Skeletal muscle satellite cell (primary cell): ENCODE measurements around the gene STARD13.

Experiments
- H3K27me3 ChIP-seq: 2 replicates; pipeline ENCODE4 v1.7.0; 2013; ENCODE audit warnings: low read length; ENCODE audit not compliant: control insufficient read depth, insufficient read depth
- H3K36me3 ChIP-seq: 2 replicates; pipeline ENCODE4 v1.7.0; 2013; ENCODE audit warnings: mild to moderate bottlenecking, control low read depth, low read length; ENCODE audit not compliant: insufficient read depth
- H3K4me1 ChIP-seq: 2 replicates; pipeline ENCODE4 v1.7.0; 2013; ENCODE audit warnings: low read length; ENCODE audit not compliant: control insufficient read depth, insufficient read depth
- H3K4me2 ChIP-seq: 2 replicates; pipeline ENCODE4 v1.7.0; 2013; ENCODE audit warnings: mild to moderate bottlenecking, low read length
- H3K4me3 ChIP-seq: 2 replicates; pipeline ENCODE4 v1.7.0; 2013; ENCODE audit warnings: low read length
- H3K9ac ChIP-seq: 2 replicates; pipeline ENCODE4 v1.7.0; 2013; ENCODE audit warnings: mild to moderate bottlenecking, low read depth, low read length, moderate library complexity
- H3K9me3 ChIP-seq: replicated peaks from 2 replicates; pipeline ENCODE4 v1.7.0; 2013; ENCODE audit warnings: mild to moderate bottlenecking, control low read depth, low read length

The STARD13 gene

DNA sequence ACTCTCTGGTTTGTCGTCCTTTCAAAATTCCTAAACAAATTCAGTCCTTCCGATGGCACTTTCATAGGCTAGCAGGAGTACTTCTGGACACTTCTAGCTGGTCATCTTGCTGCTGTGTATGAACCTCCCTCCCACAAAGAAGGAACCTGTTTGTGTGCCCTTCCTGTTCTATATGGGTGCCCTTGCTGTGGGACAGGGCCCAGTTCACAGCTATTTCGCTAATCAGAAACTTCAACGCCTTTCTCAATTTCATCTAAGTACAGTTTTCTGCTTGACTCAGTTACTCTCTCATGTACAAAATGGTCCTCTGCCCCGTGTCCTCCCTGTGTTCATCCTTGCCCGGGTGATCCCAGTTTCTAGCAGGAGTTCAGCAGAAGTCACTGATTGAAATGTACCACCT, 96.1 kb downstream of the STARD13 start:
- Histone ChIP-seq H3K4me1 (peaks cover 89% of the 10 kb centered on the region), H3K4me3 (no peak overlapping the region), H3K9ac (no peak overlapping the region), H3K4me2 (no peak overlapping the region), H3K27me3 (no peaks in the 10 kb centered on the region), H3K36me3 (peaks cover 38% of the 10 kb centered on the region), H3K9me3 (no peaks in the 10 kb centered on the region)

DNA sequence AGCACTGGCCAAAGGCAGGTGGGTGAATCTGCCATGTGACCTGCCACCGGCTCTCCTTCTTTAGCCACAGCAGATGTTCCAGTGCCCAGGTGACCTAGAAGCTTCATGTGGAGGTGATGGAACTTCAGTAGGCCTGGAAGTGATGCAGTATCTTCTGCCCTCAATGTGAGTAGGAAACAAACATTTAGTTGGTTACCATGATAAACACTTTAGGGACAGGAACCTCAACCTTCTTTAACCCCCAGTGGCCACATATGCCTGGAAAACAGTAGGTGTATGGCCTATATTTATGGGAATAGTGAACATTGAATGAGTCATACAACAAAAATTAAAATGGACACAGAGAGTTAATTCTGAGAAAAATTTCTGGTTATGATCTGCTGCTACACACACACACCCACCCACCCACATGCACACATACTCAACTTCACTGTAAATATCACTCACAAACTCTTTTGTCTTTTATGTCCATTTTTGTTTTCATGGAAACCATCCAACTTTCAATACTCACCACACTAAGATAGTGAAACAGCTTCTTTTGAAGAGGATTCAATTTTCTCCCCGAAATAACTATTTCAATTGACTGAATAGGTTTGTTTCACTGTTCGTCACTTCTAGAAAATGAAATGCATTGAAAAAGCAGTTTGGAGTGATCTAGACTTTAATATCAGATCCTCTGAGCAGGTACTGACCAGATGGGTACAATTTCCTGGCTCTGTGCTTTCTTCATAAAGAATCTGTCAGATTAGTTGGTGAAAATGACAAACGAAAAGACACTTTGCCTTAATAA, 97.3 kb downstream of the STARD13 start:
- H3K9me3 ChIP-seq: no peaks in the 10 kb centered on the region
- no peak overlapping the region for H3K4me3 ChIP-seq
- peak overlapping the region; percentile 61 for H3K4me2 ChIP-seq
- peaks cover 89% of the 10 kb centered on the region for H3K4me1 ChIP-seq
- no peaks in the 10 kb centered on the region for H3K27me3 ChIP-seq
- H3K36me3 ChIP-seq: peaks cover 43% of the 10 kb centered on the region
- H3K9ac ChIP-seq: peak overlapping the region; percentile 76

DNA sequence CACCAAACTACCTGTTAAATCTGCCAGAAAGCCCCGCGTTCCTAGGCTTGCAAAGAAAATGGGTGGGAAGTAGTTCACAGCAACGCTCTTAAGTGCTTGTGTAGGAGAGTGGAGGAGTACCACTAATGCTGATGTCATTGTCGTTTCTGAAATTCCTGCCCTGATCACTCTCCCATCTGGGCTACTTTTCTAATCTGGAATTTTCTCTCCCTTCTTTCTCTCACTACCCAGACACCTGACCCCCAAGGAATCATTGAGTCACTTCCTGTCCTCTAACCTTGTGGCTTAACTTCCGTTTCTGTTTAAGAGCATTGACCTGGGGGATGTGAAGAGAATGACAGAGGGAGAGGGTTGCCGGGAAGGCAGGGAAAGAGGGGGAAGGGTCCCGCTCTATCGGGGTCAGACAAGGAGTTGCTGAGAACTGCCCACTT, 98.7 kb downstream of the STARD13 start:
- H3K36me3 ChIP-seq: peaks cover 43% of the 10 kb centered on the region
- no peaks in the 10 kb centered on the region for H3K9me3 ChIP-seq
- H3K4me2 ChIP-seq: peak overlapping the region; percentile 13
- H3K4me1 ChIP-seq: peaks cover 87% of the 10 kb centered on the region
- H3K27me3 ChIP-seq: no peaks in the 10 kb centered on the region
- H3K4me3 ChIP-seq: no peak overlapping the region
- H3K9ac ChIP-seq: peak overlapping the region; percentile 62

DNA sequence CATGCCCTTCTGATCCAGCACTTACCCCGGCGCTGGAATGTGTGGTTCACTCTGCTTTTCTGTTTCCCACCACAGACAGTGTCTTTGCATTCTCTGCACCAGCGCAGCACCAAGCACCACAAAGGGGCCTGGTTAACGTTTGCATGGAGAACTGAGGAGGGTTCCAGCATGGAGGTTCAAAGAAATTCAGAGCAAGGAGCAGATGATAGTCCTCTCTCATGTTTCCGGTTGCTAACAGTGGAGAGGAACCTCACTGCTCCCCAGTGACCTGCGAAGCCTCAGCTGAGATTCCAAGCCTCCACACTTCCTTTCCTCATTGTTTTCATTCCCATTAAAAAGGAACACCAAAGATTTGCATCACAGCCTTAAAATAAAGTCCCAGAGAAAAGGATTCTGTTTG, 99.7 kb downstream of the STARD13 start:
- Histone ChIP-seq H3K4me1 (peaks cover 81% of the 10 kb centered on the region), H3K36me3 (peaks cover 51% of the 10 kb centered on the region), H3K9me3 (no peaks in the 10 kb centered on the region), H3K4me2 (peak overlapping the region; percentile 18), H3K4me3 (no peak overlapping the region), H3K9ac (peak overlapping the region; percentile 62), H3K27me3 (no peaks in the 10 kb centered on the region)

DNA sequence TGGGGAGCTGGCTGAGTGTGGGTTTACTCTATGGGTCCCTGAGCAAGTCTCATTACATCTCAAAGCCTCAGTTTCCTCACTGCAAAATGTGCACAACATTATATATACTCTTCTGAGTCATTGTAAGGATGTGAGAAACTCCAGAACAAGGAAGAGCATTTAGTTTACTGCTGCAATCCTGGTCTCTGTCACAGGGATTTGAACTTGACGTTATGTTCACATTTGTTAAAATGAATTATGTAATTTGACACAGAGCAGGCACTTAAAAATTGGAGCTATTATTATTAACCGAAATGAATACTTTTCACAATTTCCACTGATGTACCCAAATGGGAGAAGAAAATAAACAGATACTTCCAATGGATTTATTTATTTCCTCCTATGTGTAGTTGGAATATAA, 101.0 kb downstream of the STARD13 start:
- Histone ChIP-seq H3K4me1 (peaks cover 71% of the 10 kb centered on the region), H3K4me2 (no peak overlapping the region), H3K9ac (peak overlapping the region; percentile 57), H3K27me3 (no peaks in the 10 kb centered on the region), H3K4me3 (no peak overlapping the region), H3K9me3 (no peaks in the 10 kb centered on the region), H3K36me3 (peaks cover 59% of the 10 kb centered on the region)

DNA sequence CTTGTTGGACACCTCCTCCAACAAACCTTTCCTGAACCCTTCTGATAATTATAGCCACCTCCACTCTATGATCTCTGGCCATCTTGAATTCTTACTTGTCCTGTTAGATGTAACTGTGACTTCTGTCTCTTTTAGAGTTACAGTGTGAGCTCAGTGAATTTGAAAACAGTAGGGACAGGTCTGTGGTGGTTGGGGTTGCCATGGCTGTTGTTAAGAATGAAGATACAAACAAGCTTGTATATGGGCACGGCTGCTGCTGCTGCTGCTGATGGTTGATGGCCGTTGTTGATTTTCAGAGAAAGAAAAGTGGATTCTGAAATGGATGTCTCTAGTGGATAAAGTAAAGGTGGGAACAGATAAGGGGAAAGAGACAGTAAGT, 101.5 kb downstream of the STARD13 start:
- peaks cover 61% of the 10 kb centered on the region for H3K36me3 ChIP-seq
- H3K27me3 ChIP-seq: no peaks in the 10 kb centered on the region
- no peaks in the 10 kb centered on the region for H3K9me3 ChIP-seq
- H3K4me3 ChIP-seq: no peak overlapping the region
- no peak overlapping the region for H3K4me2 ChIP-seq
- H3K9ac ChIP-seq: peak overlapping the region; percentile 57
- H3K4me1 ChIP-seq: peaks cover 67% of the 10 kb centered on the region

DNA sequence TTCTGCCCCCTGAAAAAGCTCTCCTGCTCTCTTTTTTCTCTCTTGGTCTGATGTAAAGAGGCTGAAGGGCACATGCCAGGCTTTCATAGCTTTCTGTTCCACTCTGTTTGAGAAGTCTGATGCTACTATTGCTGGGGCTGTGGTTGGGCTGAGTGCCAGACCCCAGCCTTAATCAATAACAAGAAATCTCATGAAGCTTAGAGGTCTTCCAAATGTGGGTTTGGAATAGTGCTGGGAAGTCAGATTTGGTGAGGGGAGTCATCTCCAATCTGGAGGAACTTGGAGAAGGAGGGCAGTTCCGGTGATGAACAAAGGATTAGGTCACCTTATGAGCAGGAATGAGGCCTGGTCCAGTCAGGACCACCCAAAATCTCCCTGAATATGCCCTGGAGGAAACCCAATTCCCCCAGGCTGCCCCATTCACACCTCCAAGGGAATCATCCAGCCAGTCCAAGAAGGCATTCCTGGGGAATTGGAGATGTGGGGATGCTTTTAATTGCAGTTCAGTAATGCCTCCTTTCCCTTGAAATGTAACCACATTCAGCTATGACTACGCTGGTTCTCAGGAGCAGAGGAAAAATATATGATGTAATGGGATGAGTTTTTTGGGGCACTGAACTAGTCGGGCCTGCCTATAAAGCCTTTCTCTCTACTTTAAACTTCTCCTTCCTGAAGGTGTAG, 102.0 kb downstream of the STARD13 start:
- peaks cover 66% of the 10 kb centered on the region for H3K36me3 ChIP-seq
- no peak overlapping the region for H3K4me2 ChIP-seq
- peaks cover 62% of the 10 kb centered on the region for H3K4me1 ChIP-seq
- no peak overlapping the region for H3K4me3 ChIP-seq
- peak overlapping the region; percentile 57 for H3K9ac ChIP-seq
- no peaks in the 10 kb centered on the region for H3K27me3 ChIP-seq
- H3K9me3 ChIP-seq: no peaks in the 10 kb centered on the region

DNA sequence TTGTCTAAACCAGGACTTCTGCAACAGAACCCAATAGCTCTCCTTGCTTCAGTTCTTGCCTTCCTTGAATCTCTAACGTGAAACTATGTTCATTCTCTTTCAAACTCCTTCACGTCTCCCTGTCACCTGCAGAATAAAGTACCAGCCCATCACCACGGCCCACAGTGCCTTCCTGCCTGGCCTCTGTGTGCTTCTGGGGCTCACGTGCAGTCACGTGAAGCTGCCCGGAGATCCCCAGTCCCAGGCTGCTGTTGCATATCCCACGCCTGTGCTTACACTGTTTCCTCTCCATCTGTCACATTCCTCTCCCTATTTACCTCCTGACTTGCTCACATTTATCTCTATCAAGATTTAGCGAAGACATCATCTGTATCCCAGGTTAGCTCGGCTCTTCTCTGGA, 102.8 kb downstream of the STARD13 start:
- Histone ChIP-seq H3K4me1 (peaks cover 53% of the 10 kb centered on the region), H3K9ac (peak overlapping the region; percentile 41), H3K36me3 (peaks cover 62% of the 10 kb centered on the region), H3K4me3 (no peak overlapping the region), H3K4me2 (no peak overlapping the region), H3K27me3 (no peaks in the 10 kb centered on the region), H3K9me3 (no peaks in the 10 kb centered on the region)

DNA sequence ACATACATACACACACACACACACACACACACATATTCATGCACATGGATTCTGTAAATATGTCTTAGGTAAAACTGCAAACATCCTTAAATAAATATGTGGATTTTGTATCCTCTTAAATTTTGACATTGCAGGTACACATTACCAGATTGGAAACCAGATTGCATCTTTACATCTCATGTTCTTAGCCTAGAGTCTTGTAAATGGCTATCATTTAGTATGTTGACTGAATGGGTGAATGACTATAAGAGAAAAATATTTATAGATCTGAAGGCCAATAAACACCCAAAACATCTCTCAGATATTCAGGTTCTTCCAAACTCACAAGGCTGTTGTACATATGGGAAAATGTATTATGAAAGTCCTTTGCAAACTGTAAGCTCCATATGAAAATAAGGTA, 104.3 kb downstream of the STARD13 start:
- H3K4me3 ChIP-seq: no peak overlapping the region
- H3K9ac ChIP-seq: no peak overlapping the region
- no peaks in the 10 kb centered on the region for H3K9me3 ChIP-seq
- peaks cover 51% of the 10 kb centered on the region for H3K36me3 ChIP-seq
- H3K27me3 ChIP-seq: no peaks in the 10 kb centered on the region
- no peak overlapping the region for H3K4me2 ChIP-seq
- peaks cover 45% of the 10 kb centered on the region for H3K4me1 ChIP-seq

DNA sequence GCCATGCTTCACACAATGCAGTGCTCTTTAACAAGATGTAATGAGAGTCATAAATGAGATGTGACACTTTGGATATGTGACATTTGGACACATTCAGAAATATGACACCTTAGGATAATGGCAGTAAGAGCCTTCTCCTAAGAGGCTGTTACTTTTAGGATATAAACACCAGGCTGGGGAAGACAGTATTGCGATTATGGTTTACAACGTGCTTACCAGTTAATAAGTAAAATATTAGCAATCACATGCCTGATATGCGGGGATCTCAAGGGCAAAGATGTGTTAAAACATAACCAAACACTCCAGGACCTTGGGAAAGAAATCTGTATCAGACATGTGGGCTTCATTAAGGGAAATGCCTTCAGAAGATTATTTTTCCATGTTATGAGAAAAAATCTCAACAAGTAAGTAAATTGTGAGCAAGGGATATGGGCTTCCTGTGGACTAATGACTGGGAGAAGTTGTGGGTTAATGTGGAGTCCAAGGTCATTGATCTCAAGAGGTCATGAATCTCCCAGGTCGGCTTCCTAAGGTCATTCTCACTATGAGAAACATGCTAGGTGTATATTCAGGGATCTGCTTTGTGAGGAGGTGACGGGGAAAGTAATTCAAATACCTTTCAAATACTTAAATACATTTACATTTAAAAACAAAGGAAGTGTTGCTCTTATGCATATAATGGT, 105.3 kb downstream of the STARD13 start:
- H3K27me3 ChIP-seq: no peaks in the 10 kb centered on the region
- no peaks in the 10 kb centered on the region for H3K9me3 ChIP-seq
- no peak overlapping the region for H3K4me2 ChIP-seq
- H3K4me3 ChIP-seq: no peak overlapping the region
- H3K4me1 ChIP-seq: peaks cover 45% of the 10 kb centered on the region
- H3K36me3 ChIP-seq: peaks cover 51% of the 10 kb centered on the region
- H3K9ac ChIP-seq: no peak overlapping the region

DNA sequence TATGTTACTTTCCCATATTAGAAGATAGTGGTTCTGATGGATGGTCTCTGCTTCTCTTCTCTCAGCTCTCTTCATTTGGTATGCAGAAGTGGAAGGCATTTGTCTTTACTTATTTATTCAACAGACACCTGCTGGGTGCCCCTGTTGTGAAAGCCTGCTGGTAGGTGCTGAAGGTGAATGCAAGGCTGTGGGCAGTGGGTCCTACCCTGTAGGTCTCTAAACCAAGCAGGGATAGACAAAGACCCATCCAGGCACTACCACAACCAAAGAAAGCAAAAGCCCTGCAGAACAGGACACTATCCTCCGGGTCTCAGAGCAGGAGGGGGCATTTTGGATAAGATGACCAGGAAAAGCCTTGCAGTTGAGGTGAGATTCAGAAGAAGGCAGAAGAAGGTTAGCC, 106.1 kb downstream of the STARD13 start:
- Histone ChIP-seq H3K9ac (no peak overlapping the region), H3K4me3 (no peak overlapping the region), H3K4me1 (peaks cover 40% of the 10 kb centered on the region), H3K36me3 (peaks cover 57% of the 10 kb centered on the region), H3K4me2 (no peak overlapping the region), H3K9me3 (no peaks in the 10 kb centered on the region), H3K27me3 (no peaks in the 10 kb centered on the region)
